Endothelial cell (in vitro differentiated cells): ENCODE results near the gene CACTIN. TPM values are rescaled to one million over a fixed set of nuclear protein-coding genes. Genes with fewer than 3 reads are reported as not detected.

Source experiments
- DNase-seq: peaks from one replicate; pipeline ENCODE4 v3.0.0; 2021; ENCODE audit warnings: low spot score
- H3K27ac Mint-ChIP-seq: one replicate; pipeline ENCODE4 v1.8.0; 2021; ENCODE audit warnings: mixed read lengths, inconsistent platforms; ENCODE audit not compliant: unreplicated experiment
- H3K27me3 Mint-ChIP-seq: one replicate; pipeline ENCODE4 v1.8.0; 2021; ENCODE audit warnings: mild to moderate bottlenecking, moderate library complexity, mixed read lengths, inconsistent platforms; ENCODE audit not compliant: unreplicated experiment
- H3K36me3 Mint-ChIP-seq: one replicate; pipeline ENCODE4 v1.8.0; 2021; ENCODE audit warnings: mild to moderate bottlenecking, low read depth, mixed read lengths, inconsistent platforms; ENCODE audit not compliant: unreplicated experiment
- H3K4me1 Mint-ChIP-seq: one replicate; pipeline ENCODE4 v1.8.0; 2021; ENCODE audit warnings: mild to moderate bottlenecking, mixed read lengths, inconsistent platforms; ENCODE audit not compliant: unreplicated experiment
- H3K4me3 Mint-ChIP-seq: one replicate; pipeline ENCODE4 v1.8.0; 2021; ENCODE audit warnings: mild to moderate bottlenecking, mixed read lengths, inconsistent platforms; ENCODE audit not compliant: unreplicated experiment
- H3K9me3 Mint-ChIP-seq: one replicate; pipeline ENCODE4 v1.8.0; 2021; ENCODE audit warnings: mixed read lengths, inconsistent platforms; ENCODE audit not compliant: unreplicated experiment
- CTCF ChIP-seq: fragments of 200-600 bp; sonication (generic); IDR thresholded peaks from one replicate; pipeline ENCODE4 v1.5.0; 2021; ENCODE audit warnings: antibody characterized with exemption; ENCODE audit not compliant: unreplicated experiment
- total RNA-seq: library from RNA; stranded (reverse); fragmentation: NEBNext Ultra II Directional; extraction: Animal tissue kit (Norgen Biotek cat#: 25700); gene quantifications from one replicate; pipeline ENCODE4 v1.2.1, GENCODE V29; 2021; ENCODE audit not compliant: unreplicated experiment

CACTIN gene
- total RNA-seq, 1 donor from 2014 or later: 31.8 TPM

- no peaks in the 10 kb centered on the region for H3K9me3 Mint-ChIP-seq
- peaks cover 13% of the 10 kb centered on the region for H3K27me3 Mint-ChIP-seq
- no peak for TF ChIP-seq CTCF
- no peak overlapping the region for H3K4me3 Mint-ChIP-seq
- no peak for DNase-seq
- no peaks in the 10 kb centered on the region for H3K4me1 Mint-ChIP-seq
- H3K27ac Mint-ChIP-seq: no peak overlapping the region
- peaks cover 25% of the 10 kb centered on the region for H3K36me3 Mint-ChIP-seq
Observed at GRCh38 chr19:3660493-3661219, 34.1 kb upstream of the CACTIN start.

- Mint-ChIP-seq H3K36me3 (peaks cover 25% of the 10 kb centered on the region), H3K27me3 (peaks cover 14% of the 10 kb centered on the region), H3K4me1 (no peaks in the 10 kb centered on the region), H3K4me3 (no peak overlapping the region), H3K27ac (no peak overlapping the region), H3K9me3 (no peaks in the 10 kb centered on the region)
- no peak for DNase-seq
- no peak for TF ChIP-seq CTCF
Observed at GRCh38 chr19:3659746-3660112, 33.1 kb upstream of the CACTIN start.

GRCh38 chr19:3658870-3659745 lies 32.5 kb upstream of the CACTIN start:
- Mint-ChIP-seq H3K9me3 (no peaks in the 10 kb centered on the region), H3K4me1 (no peaks in the 10 kb centered on the region), H3K27me3 (peaks cover 14% of the 10 kb centered on the region), H3K36me3 (peaks cover 25% of the 10 kb centered on the region), H3K4me3 (no peak overlapping the region), H3K27ac (no peak overlapping the region)
- TF ChIP-seq CTCF: no peak
- DNase-seq: no peak

GRCh38 chr19:3658004-3658869 lies 31.6 kb upstream of the CACTIN start:
- no peaks in the 10 kb centered on the region for H3K4me1 Mint-ChIP-seq
- no peaks in the 10 kb centered on the region for H3K9me3 Mint-ChIP-seq
- peaks cover 16% of the 10 kb centered on the region for H3K36me3 Mint-ChIP-seq
- DNase-seq: no peak
- no peak for TF ChIP-seq CTCF
- no peak overlapping the region for H3K27ac Mint-ChIP-seq
- H3K4me3 Mint-ChIP-seq: no peak overlapping the region
- H3K27me3 Mint-ChIP-seq: peaks cover 10% of the 10 kb centered on the region
